GM20000 (cell line): ENCODE measurements around the gene EEA1.
A peak's percentile ranks its signal among the peaks of the same experiment; 100 is the strongest.

Experiments
- DNase-seq: peaks from one replicate; pipeline ENCODE4 v3.0.0; 2012; ENCODE audit warnings: low spot score
- CTCF ChIP-seq: IDR thresholded peaks from 2 replicates; pipeline ENCODE4 v1.5.1; 2012; ENCODE audit warnings: mild to moderate bottlenecking, control low read depth; ENCODE audit errors: extremely low read depth, missing control alignments

The EEA1 gene

GRCh38 chr12:92938018-92938417 is 8.9 kb upstream of the EEA1 start:
- TF ChIP-seq CTCF = no peak
- peak; percentile 14 for DNase-seq

- TF ChIP-seq CTCF = no peak
- no peak for DNase-seq
Measured at GRCh38 chr12:92933606-92934005, 4.5 kb upstream of the EEA1 start.

GRCh38 chr12:92930421-92930820 is 1.3 kb upstream of the EEA1 start:
- DNase-seq = no peak
- TF ChIP-seq CTCF = no peak

- no peak for TF ChIP-seq CTCF
- DNase-seq = no peak
Measured at GRCh38 chr12:92929983-92930382, 888 bp upstream of the EEA1 start.

GRCh38 chr12:92928421-92928961 is 604 bp downstream of the EEA1 start:
- no peak for TF ChIP-seq CTCF
- DNase-seq = no peak

GRCh38 chr12:92927436-92928281 is 1.4 kb downstream of the EEA1 start:
- DNase-seq = peak; percentile 49

More at GRCh38 chr12:92927436-92928281, 1.4 kb downstream of the EEA1 start:
- no peak for TF ChIP-seq CTCF
